OCI-LY1 (cell line): ENCODE data around the gene S100A9.

ENCODE experiments used
- CTCF ChIP-seq: fragments of 200-600 bp; sonication (generic), shearing (Covaris generic); IDR thresholded peaks from 2 replicates; pipeline ENCODE4 v1.5.1; 2017; ENCODE audit warnings: mild to moderate bottlenecking, antibody characterized with exemption, low read length, moderate library complexity, mixed read lengths
- EZH2 ChIP-seq: fragments of 200-600 bp; sonication (generic), shearing (Covaris generic); IDR thresholded peaks from 2 replicates; pipeline ENCODE4 v1.8.0; 2017; ENCODE audit warnings: borderline replicate concordance, mixed run types, mild to moderate bottlenecking, antibody characterized with exemption, low read length, moderate library complexity, mixed read lengths

GRCh38 chr1:153367090-153367489, 9.4 kb downstream of the S100A9 start:
- TF ChIP-seq CTCF = no peak
- TF ChIP-seq EZH2 = no peak
